GM21360 (cell line): ENCODE measurements around the gene HTRA2.

Experiments used
- ATAC-seq: cut with Tn5 transposase; IDR thresholded peaks from one replicate; pipeline ENCODE4 v1.9.1; 2021; ENCODE audit warnings: mild to moderate bottlenecking, moderate library complexity; ENCODE audit not compliant: unreplicated experiment

The HTRA2 gene

GRCh38 chr2:74536166-74536950, 6.6 kb downstream of the HTRA2 start:
- no peak for ATAC-seq

GRCh38 chr2:74537140-74537539, 7.4 kb downstream of the HTRA2 start:
- ATAC-seq: no peak

GRCh38 chr2:74538881-74539339, 9.2 kb downstream of the HTRA2 start:
- no peak for ATAC-seq

GRCh38 chr2:74540291-74540690, 10.6 kb downstream of the HTRA2 start:
- ATAC-seq: no peak

- no peak for ATAC-seq
These were observed 13.2 kb downstream of the HTRA2 start for GRCh38 chr2:74542978-74543377.

- no peak for ATAC-seq
These were observed 14.9 kb downstream of the HTRA2 start for GRCh38 chr2:74544634-74545033.

- no peak for ATAC-seq
These were observed 16.3 kb downstream of the HTRA2 start for GRCh38 chr2:74546004-74546403.

- no peak for ATAC-seq
These were observed 18.7 kb downstream of the HTRA2 start for GRCh38 chr2:74548285-74548899.

- ATAC-seq: no peak
These were observed 19.4 kb downstream of the HTRA2 start for GRCh38 chr2:74548900-74549826.

- ATAC-seq: no peak
These were observed 20.5 kb downstream of the HTRA2 start for GRCh38 chr2:74550231-74550630.

- ATAC-seq: no peak
These were observed 21.8 kb downstream of the HTRA2 start for GRCh38 chr2:74551530-74551929.

- no peak for ATAC-seq
These were observed 22.5 kb downstream of the HTRA2 start for GRCh38 chr2:74551942-74552913.

GRCh38 chr2:74552914-74553811, 23.4 kb downstream of the HTRA2 start:
- no peak for ATAC-seq

GRCh38 chr2:74553892-74554819, 24.4 kb downstream of the HTRA2 start, which contains the start of the genes DOK1 and LOXL3:
Gene DOK1, plus strand, starts transcription at chr2:74554720. Its CDS starts 35 bp downstream, at chr2:74554755.
Gene LOXL3, minus strand, starts transcription at chr2:74553942. Its CDS starts 1,308 bp downstream, at chr2:74552634.
- ATAC-seq: peak; percentile 41

- ATAC-seq: no peak
These were observed 25.2 kb downstream of the HTRA2 start for GRCh38 chr2:74554820-74555531.

GRCh38 chr2:74555610-74556103, 25.9 kb downstream of the HTRA2 start:
- no peak for ATAC-seq

GRCh38 chr2:74556159-74556558, 26.4 kb downstream of the HTRA2 start:
- no peak for ATAC-seq
